ENCODE results near the gene RPP25L. TPM values are rescaled to one million over a fixed set of nuclear protein-coding genes. Genes with fewer than 3 reads are reported as not detected.

Gene RPP25L
- total and polyA plus RNA-seq, 10 of the 15 experiments (the other 5 are each of a cell fraction or from before 2014, with no cell fraction given): 7.7 to 30.2 (median 16.8) TPM

DNA sequence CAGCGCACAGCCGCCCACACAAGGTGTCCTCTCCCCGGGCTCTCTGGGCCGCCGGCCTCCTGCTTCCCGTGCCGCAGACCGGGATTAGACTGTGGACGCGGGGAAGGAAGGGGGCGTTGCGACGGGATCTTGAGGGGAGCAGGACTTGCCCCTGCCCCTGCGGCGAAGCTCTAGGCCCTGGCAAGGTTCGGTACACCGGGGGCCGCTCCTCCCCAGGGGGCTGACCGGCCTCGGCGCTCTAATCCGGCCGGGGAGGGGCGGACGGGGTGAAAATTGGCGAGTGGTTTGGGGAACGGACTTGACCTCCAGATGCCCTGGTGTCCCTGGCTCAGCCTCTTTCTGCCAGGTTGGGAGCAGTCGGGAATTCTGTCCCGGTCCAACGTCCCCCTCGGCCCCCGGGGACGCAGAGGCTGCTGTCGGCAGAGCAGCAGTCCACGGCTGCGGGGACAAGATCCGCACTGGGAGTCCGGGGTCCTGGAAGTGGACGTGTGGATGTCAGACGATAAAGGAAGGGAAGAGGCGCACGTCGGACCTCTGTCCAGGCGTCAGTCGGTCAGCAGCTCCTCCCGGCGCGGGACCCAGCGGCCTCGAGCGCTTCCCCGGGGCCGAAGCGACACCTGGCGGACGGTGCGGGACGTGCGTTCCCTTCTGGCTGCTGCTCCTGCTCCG, 20.5 kb downstream of the RPP25L start (continued):
- TF ChIP-seq, protein P1, sequence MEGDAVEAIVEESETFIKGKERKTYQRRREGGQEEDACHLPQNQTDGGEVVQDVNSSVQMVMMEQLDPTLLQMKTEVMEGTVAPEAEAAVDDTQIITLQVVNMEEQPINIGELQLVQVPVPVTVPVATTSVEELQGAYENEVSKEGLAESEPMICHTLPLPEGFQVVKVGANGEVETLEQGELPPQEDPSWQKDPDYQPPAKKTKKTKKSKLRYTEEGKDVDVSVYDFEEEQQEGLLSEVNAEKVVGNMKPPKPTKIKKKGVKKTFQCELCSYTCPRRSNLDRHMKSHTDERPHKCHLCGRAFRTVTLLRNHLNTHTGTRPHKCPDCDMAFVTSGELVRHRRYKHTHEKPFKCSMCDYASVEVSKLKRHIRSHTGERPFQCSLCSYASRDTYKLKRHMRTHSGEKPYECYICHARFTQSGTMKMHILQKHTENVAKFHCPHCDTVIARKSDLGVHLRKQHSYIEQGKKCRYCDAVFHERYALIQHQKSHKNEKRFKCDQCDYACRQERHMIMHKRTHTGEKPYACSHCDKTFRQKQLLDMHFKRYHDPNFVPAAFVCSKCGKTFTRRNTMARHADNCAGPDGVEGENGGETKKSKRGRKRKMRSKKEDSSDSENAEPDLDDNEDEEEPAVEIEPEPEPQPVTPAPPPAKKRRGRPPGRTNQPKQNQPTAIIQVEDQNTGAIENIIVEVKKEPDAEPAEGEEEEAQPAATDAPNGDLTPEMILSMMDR (IDR thresholded peaks at IDR 0.05 in 2 of 3, conservative IDR thresholded peaks at IDR 0.05 in 1 of 3; ENCODE audit: control insufficient read depth in 2 of 3, extremely low read depth in 1 of 3, insufficient read depth in 1 of 3, low read depth in 3 of 3, low read length in 3 of 3): peak; percentile 75 to 94 (median 87)
- no peak for TF ChIP-seq NFIC (IDR thresholded peaks at IDR 0.05; ENCODE audit: low read depth, low read length)
- TF ChIP-seq KDM1A (IDR thresholded peaks at IDR 0.05; ENCODE audit: borderline replicate concordance): no peak
- no peak for TF ChIP-seq POLR2AphosphoS2 (IDR thresholded peaks at IDR 0.05; ENCODE audit: low read depth, low read length)
- TF ChIP-seq, protein P2, sequence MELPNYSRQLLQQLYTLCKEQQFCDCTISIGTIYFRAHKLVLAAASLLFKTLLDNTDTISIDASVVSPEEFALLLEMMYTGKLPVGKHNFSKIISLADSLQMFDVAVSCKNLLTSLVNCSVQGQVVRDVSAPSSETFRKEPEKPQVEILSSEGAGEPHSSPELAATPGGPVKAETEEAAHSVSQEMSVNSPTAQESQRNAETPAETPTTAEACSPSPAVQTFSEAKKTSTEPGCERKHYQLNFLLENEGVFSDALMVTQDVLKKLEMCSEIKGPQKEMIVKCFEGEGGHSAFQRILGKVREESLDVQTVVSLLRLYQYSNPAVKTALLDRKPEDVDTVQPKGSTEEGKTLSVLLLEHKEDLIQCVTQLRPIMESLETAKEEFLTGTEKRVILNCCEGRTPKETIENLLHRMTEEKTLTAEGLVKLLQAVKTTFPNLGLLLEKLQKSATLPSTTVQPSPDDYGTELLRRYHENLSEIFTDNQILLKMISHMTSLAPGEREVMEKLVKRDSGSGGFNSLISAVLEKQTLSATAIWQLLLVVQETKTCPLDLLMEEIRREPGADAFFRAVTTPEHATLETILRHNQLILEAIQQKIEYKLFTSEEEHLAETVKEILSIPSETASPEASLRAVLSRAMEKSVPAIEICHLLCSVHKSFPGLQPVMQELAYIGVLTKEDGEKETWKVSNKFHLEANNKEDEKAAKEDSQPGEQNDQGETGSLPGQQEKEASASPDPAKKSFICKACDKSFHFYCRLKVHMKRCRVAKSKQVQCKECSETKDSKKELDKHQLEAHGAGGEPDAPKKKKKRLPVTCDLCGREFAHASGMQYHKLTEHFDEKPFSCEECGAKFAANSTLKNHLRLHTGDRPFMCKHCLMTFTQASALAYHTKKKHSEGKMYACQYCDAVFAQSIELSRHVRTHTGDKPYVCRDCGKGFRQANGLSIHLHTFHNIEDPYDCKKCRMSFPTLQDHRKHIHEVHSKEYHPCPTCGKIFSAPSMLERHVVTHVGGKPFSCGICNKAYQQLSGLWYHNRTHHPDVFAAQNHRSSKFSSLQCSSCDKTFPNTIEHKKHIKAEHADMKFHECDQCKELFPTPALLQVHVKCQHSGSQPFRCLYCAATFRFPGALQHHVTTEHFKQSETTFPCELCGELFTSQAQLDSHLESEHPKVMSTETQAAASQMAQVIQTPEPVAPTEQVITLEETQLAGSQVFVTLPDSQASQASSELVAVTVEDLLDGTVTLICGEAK (IDR thresholded peaks at IDR 0.05; ENCODE audit: borderline replicate concordance): no peak
- TF ChIP-seq SMC3 (IDR thresholded peaks at IDR 0.05; ENCODE audit: borderline replicate concordance, low read length): peak; percentile 86
- no peak for TF ChIP-seq SREBF1 (IDR thresholded peaks at IDR 0.05; ENCODE audit: low read length)
- no peak for TF ChIP-seq CHD4 (IDR thresholded peaks at IDR 0.05)
- no peak for TF ChIP-seq MTA2 (IDR thresholded peaks at IDR 0.05; ENCODE audit: low read depth)
- TF ChIP-seq GATAD2B (conservative IDR thresholded peaks at IDR 0.05; ENCODE audit: low read depth): no peak
- TF ChIP-seq DPF2 (IDR thresholded peaks at IDR 0.05): no peak
- 0 out of 2 replicates have a peak, but pooled peaks have one; percentile 37 for TF ChIP-seq RB1 (IDR thresholded peaks at IDR 0.05; ENCODE audit: borderline replicate concordance)
- no peak; a peak in 1 of 4 replicates for TF ChIP-seq BHLHE40 (IDR thresholded peaks at IDR 0.05; ENCODE audit: borderline replicate concordance in 1 of 2, low read depth in 2 of 2, low read length in 1 of 2)
- no peak for TF ChIP-seq LARP7 (IDR thresholded peaks at IDR 0.05)
- peak; percentile 54; the same call in 1 of the 2 replicates for TF ChIP-seq YY1 (IDR thresholded peaks at IDR 0.05; ENCODE audit: low read depth, low read length)
- TF ChIP-seq, protein P3, sequence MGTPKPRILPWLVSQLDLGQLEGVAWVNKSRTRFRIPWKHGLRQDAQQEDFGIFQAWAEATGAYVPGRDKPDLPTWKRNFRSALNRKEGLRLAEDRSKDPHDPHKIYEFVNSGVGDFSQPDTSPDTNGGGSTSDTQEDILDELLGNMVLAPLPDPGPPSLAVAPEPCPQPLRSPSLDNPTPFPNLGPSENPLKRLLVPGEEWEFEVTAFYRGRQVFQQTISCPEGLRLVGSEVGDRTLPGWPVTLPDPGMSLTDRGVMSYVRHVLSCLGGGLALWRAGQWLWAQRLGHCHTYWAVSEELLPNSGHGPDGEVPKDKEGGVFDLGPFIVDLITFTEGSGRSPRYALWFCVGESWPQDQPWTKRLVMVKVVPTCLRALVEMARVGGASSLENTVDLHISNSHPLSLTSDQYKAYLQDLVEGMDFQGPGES (IDR thresholded peaks at IDR 0.05): no peak
- TF ChIP-seq SREBF2 (IDR thresholded peaks at IDR 0.05; ENCODE audit: low read length): no peak
- no peak for TF ChIP-seq ESRRA (IDR thresholded peaks at IDR 0.05; ENCODE audit: low read length)
- TF ChIP-seq PML (IDR thresholded peaks at IDR 0.05; ENCODE audit: low read length): no peak
- no peak for TF ChIP-seq ZNF217 (IDR thresholded peaks at IDR 0.05)
- TF ChIP-seq RELA (IDR thresholded peaks at IDR 0.05; ENCODE audit: borderline replicate concordance, partially characterized antibody): no peak
- TF ChIP-seq STAT1 (conservative IDR thresholded peaks at IDR 0.05): no peak

Measured in GM12878 (cell line).